Tibial nerve (tissue), 4 donors: Measurements from ENCODE around the gene MARVELD2.

ENCODE experiments used
- CTCF ChIP-seq, 5 experiments: fragments of 200-600 bp in 3 of 5; fragments of 450-650 bp in 2 of 5; sonication (generic) in 3 of 5; IDR thresholded peaks; one replicate each; pipeline ENCODE4 v1.5.1; 2016 to 2019; ENCODE audit warnings: antibody characterized with exemption in 5 of 5, mild to moderate bottlenecking in 3 of 5, moderate library complexity in 2 of 5
- EP300 ChIP-seq, 2 donors: sonication (generic); formaldehyde crosslinking; IDR thresholded peaks; one replicate each; pipeline ENCODE4 v1.6.1; 2017; ENCODE audit warnings: antibody characterized with exemption in 2 of 2, mild to moderate bottlenecking in 1 of 2
- POLR2A ChIP-seq, 2 donors: fragments of 450-650 bp; IDR thresholded peaks; one replicate each; pipeline ENCODE4 v1.6.1; 2017; ENCODE audit warnings: antibody characterized with exemption in 2 of 2, mild to moderate bottlenecking in 2 of 2, moderate library complexity in 2 of 2

GRCh38 chr5:69449511-69449910 is 34.6 kb downstream of the MARVELD2 start:
- TF ChIP-seq POLR2A (IDR thresholded peaks at IDR 0.05), result no peak
- TF ChIP-seq CTCF (IDR thresholded peaks at IDR 0.05), result no peak
- TF ChIP-seq EP300 (IDR thresholded peaks at IDR 0.05), result no peak
